Measurements from ENCODE around the gene SLC5A3. TPM values are rescaled to one million over a fixed set of nuclear protein-coding genes. Genes with fewer than 3 reads are reported as not detected.
A peak's percentile ranks its signal among the peaks of the same experiment; 100 is the strongest.

The SLC5A3 gene
- total and polyA plus RNA-seq, 2 of the 8 experiments (the other 6 are each of a cell fraction or from before 2014, with no cell fraction given) = 4.0 to 19.4 TPM

DNA sequence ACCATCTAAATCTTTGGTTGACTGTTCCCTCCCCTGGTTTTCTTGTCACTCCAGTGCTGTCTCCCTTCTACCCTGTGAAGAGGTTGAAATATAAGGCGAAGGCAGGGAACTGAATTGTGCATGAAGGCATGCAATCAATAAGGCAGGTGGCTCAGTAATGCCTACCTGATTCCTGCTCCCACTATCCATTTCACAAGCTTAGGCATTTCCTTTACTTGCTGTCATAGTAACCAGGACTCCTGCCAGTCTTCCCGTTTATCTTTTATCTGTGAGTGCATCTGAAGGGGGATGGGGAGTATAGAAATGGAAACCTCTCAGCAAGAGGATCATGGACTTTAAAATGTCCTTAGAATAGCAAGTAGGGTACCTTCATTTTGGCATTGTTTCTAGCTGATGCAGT, 40.5 kb downstream of the SLC5A3 start:
- H4K5ac ChIP-seq (ENCODE audit: insufficient read length, low read depth, low read length) = no peak overlapping the region
- FAIRE-seq (peak; percentile 71), DNase-seq (ENCODE audit: low read depth in 1 of 2, low spot score in 2 of 2) (no peak)
- H3K14ac ChIP-seq (ENCODE audit: insufficient read length) = no peak overlapping the region
- H4K91ac ChIP-seq (replicated peaks; ENCODE audit: insufficient read length, low read length) = no peak overlapping the region
- WGBS, 2 experiments (ENCODE audit: extremely low coverage in 1 of 2, insufficient coverage in 1 of 2, insufficient read length in 1 of 2, insufficient replicate concordance in 2 of 2, low coverage in 1 of 2, low lambda C conversion rate in 2 of 2, missing lambda C conversion rate in 1 of 2) = 30% methylated on average over 2 of the region's 2 CpGs; no CpG with 5 or more reads in 1 of the 2 experiments
- no peak overlapping the region for H2BK5ac ChIP-seq (ENCODE audit: low read depth, low read length)
- no peaks in the 10 kb centered on the region; the same call in 1 of the 2 replicates for H3K79me1 ChIP-seq (ENCODE audit: low read depth, low read length)
- no peak overlapping the region for H2BK12ac ChIP-seq (ENCODE audit: low read depth, low read length)
- 0 out of 8 replicates have a peak overlapping the region, but pooled peaks of 1 of the 4 experiments have one; percentile 17 for H3K4me3 ChIP-seq (ENCODE audit: extremely low read depth in 1 of 4, insufficient read depth in 2 of 4, low read depth in 3 of 4, low read length in 4 of 4)
- no peak overlapping the region for H2AK5ac ChIP-seq (ENCODE audit: low read depth, low read length)
- H3K79me2 ChIP-seq (ENCODE audit: control insufficient read depth in 1 of 2, insufficient read depth in 2 of 2, low read length in 2 of 2) = peaks cover 0 to 90% of the 10 kb centered on the region in 2 experiments; a peak in 3 of 4 replicates
- H2BK20ac ChIP-seq (ENCODE audit: low read length) = no peak overlapping the region
- peaks cover 0 to 16% (median 10%) of the 10 kb centered on the region in 4 experiments; a peak in 3 of 7 replicates for H3K4me1 ChIP-seq (replicated peaks in 1 of 4; ENCODE audit: control insufficient read depth in 3 of 4, insufficient read depth in 4 of 4, low read length in 3 of 4)
- H3K56ac ChIP-seq (replicated peaks; ENCODE audit: insufficient read length, low read depth, low read length) = no peak overlapping the region
- H3K23me2 ChIP-seq (ENCODE audit: low read depth, low read length) = no peaks in the 10 kb centered on the region
- peak overlapping the region; percentile 21 to 53 for H3K4me2 ChIP-seq (ENCODE audit: insufficient read depth in 1 of 2, low read depth in 2 of 2, low read length in 2 of 2)
- no peak overlapping the region for H2BK15ac ChIP-seq (ENCODE audit: low read length)
- no peak overlapping the region for H3K4ac ChIP-seq (replicated peaks; ENCODE audit: insufficient read length, low read depth, low read length)
- H3K9me3 ChIP-seq (ENCODE audit: insufficient read depth in 2 of 2, low read depth in 1 of 2, low read length in 1 of 2) = peaks cover 0 to 6% of the 10 kb centered on the region in 2 experiments; a peak in 1 of 4 replicates
- no peak overlapping the region for H3K9ac ChIP-seq (replicated peaks in 1 of 4; ENCODE audit: extremely low read depth in 1 of 4, low read depth in 3 of 4, low read length in 3 of 4)
- no peak overlapping the region for H3K23ac ChIP-seq (ENCODE audit: insufficient read length)
- no peaks in the 10 kb centered on the region for H4K20me1 ChIP-seq (replicated peaks in 1 of 2; ENCODE audit: control insufficient read depth in 1 of 2, insufficient read depth in 2 of 2, low read length in 2 of 2)
- H2BK120ac ChIP-seq (replicated peaks; ENCODE audit: low read depth, low read length) = no peak overlapping the region
- peaks cover 0 to 13% (median 0%) of the 10 kb centered on the region in 4 experiments; a peak in 1 of 8 replicates for H3K36me3 ChIP-seq (ENCODE audit: control insufficient read depth in 2 of 4, insufficient read depth in 4 of 4, low read length in 3 of 4)
- H3K18ac ChIP-seq (ENCODE audit: extremely low read depth, low read length) = no peak overlapping the region
- no peaks in the 10 kb centered on the region for H3K27me3 ChIP-seq (replicated peaks in 1 of 4; ENCODE audit: control insufficient read depth in 3 of 4, extremely low read depth in 1 of 4, insufficient read depth in 3 of 4, low read length in 3 of 4)
- no peak overlapping the region for H2AFZ ChIP-seq (ENCODE audit: low read length)
- no peak overlapping the region for H4K8ac ChIP-seq (ENCODE audit: extremely low read depth, insufficient read depth, low read length)
- H3K27ac ChIP-seq (ENCODE audit: low read depth, low read length) = no peak overlapping the region
- ChIA-PET CTCF (ENCODE audit: partially characterized antibody) (interaction anchor here (1.0 to 1.8 kb wide), 5 partner anchors 16 to 190 kb away, joined by 3 to 8 read pairs (median 3); no protein-coding TSS in a partner anchor), POLR2A (ENCODE audit: partially characterized antibody) (interaction anchor here (1.6 kb wide), 1 partner anchor 11 kb away, joined by 5 read pairs; no protein-coding TSS in a partner anchor)
- TF ChIP-seq NRF1 (IDR thresholded peaks at IDR 0.05; ENCODE audit: low read depth, low read length) (no peak), CHD2 (IDR thresholded peaks at IDR 0.05; ENCODE audit: low read length) (no peak), SUZ12 (IDR thresholded peaks at IDR 0.05; ENCODE audit: low read length) (no peak), BCL11A (IDR thresholded peaks at IDR 0.05; ENCODE audit: low read depth in 2 of 2, low read length in 2 of 2) (no peak), CTBP2 (IDR thresholded peaks at IDR 0.05; ENCODE audit: borderline replicate concordance, insufficient read depth, insufficient read length, low read length) (no peak), BRCA1 (IDR thresholded peaks at IDR 0.05; ENCODE audit: low read depth, low read length) (no peak), POLR2AphosphoS5 (IDR thresholded peaks at IDR 0.05; ENCODE audit: low read depth, low read length) (no peak), RXRA (IDR thresholded peaks at IDR 0.05; ENCODE audit: insufficient read depth, low read depth, low read length) (no peak), HDAC6 (IDR thresholded peaks at IDR 0.05; ENCODE audit: low read depth, low read length) (no peak), SP4 (IDR thresholded peaks at IDR 0.05; ENCODE audit: low read length) (no peak), CEBPB (IDR thresholded peaks at IDR 0.05; ENCODE audit: low read depth, low read length) (no peak), RNF2 (IDR thresholded peaks at IDR 0.05; ENCODE audit: borderline replicate concordance, low read depth, low read length, missing control alignments, poor library complexity, severe bottlenecking) (no peak), POU5F1 (IDR thresholded peaks at IDR 0.05; ENCODE audit: low read depth, low read length) (no peak), CREB1 (IDR thresholded peaks at IDR 0.05) (no peak)
